Measurements from ENCODE around the gene SLC9A1.

DNA sequence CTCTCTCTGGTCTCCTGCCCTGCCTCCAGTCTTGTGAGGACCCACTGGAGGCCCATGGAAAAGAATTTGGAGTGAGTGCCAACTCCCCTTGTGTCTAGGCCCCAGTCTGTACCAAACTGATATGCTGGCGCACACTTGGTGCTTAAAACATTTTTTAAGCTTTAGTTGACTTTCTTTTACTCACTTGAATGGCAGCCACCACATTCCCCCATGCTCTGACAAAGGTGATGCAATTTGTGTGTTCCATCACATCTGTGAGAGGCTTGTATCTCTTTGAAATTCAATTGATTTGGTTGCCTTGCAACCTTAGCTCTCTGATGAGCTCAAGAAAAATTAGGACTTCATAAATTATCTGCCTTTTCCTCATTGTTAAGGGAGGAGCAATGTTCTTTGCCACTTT is 49.0 kb upstream of the SLC9A1 start:
- TF ChIP-seq, protein P1, sequence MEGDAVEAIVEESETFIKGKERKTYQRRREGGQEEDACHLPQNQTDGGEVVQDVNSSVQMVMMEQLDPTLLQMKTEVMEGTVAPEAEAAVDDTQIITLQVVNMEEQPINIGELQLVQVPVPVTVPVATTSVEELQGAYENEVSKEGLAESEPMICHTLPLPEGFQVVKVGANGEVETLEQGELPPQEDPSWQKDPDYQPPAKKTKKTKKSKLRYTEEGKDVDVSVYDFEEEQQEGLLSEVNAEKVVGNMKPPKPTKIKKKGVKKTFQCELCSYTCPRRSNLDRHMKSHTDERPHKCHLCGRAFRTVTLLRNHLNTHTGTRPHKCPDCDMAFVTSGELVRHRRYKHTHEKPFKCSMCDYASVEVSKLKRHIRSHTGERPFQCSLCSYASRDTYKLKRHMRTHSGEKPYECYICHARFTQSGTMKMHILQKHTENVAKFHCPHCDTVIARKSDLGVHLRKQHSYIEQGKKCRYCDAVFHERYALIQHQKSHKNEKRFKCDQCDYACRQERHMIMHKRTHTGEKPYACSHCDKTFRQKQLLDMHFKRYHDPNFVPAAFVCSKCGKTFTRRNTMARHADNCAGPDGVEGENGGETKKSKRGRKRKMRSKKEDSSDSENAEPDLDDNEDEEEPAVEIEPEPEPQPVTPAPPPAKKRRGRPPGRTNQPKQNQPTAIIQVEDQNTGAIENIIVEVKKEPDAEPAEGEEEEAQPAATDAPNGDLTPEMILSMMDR (IDR thresholded peaks at IDR 0.05) = no peak
- no peak for TF ChIP-seq POLR2AphosphoS5 (IDR thresholded peaks at IDR 0.05)
